ENCODE results near the gene CRYGD.
"Not testable (repeated sequence)": the region's sequence is repeated elsewhere in the genome, so short reads cannot be mapped to it uniquely, and the experiment has no call there.

The CRYGD gene

DNA sequence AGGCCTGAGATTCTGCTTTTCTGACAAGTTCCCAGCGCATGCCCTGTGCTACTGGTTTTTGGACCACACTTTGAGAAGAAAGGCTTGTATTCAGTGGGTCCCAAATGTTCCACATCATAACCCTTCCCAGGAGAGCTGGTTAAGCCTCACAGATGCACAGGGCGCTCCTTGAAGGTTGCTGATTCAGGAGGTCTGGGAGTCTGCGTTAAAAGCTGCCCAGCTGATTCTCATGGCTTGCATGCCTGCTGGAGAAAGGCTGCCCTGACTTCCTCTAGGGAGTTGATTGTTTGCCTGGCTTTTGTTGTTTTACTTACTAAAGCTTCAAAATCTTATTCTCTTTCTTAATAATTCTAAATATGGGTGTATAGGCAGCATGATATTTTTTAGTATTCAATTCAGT, 20.7 kb downstream of the CRYGD start:
- H3K4me3 ChIP-seq (ENCODE audit: low read depth, low read length): no peak overlapping the region
- TF ChIP-seq, protein P1, sequence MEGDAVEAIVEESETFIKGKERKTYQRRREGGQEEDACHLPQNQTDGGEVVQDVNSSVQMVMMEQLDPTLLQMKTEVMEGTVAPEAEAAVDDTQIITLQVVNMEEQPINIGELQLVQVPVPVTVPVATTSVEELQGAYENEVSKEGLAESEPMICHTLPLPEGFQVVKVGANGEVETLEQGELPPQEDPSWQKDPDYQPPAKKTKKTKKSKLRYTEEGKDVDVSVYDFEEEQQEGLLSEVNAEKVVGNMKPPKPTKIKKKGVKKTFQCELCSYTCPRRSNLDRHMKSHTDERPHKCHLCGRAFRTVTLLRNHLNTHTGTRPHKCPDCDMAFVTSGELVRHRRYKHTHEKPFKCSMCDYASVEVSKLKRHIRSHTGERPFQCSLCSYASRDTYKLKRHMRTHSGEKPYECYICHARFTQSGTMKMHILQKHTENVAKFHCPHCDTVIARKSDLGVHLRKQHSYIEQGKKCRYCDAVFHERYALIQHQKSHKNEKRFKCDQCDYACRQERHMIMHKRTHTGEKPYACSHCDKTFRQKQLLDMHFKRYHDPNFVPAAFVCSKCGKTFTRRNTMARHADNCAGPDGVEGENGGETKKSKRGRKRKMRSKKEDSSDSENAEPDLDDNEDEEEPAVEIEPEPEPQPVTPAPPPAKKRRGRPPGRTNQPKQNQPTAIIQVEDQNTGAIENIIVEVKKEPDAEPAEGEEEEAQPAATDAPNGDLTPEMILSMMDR (IDR thresholded peaks at IDR 0.05; ENCODE audit: low read depth, low read length): no peak

DNA sequence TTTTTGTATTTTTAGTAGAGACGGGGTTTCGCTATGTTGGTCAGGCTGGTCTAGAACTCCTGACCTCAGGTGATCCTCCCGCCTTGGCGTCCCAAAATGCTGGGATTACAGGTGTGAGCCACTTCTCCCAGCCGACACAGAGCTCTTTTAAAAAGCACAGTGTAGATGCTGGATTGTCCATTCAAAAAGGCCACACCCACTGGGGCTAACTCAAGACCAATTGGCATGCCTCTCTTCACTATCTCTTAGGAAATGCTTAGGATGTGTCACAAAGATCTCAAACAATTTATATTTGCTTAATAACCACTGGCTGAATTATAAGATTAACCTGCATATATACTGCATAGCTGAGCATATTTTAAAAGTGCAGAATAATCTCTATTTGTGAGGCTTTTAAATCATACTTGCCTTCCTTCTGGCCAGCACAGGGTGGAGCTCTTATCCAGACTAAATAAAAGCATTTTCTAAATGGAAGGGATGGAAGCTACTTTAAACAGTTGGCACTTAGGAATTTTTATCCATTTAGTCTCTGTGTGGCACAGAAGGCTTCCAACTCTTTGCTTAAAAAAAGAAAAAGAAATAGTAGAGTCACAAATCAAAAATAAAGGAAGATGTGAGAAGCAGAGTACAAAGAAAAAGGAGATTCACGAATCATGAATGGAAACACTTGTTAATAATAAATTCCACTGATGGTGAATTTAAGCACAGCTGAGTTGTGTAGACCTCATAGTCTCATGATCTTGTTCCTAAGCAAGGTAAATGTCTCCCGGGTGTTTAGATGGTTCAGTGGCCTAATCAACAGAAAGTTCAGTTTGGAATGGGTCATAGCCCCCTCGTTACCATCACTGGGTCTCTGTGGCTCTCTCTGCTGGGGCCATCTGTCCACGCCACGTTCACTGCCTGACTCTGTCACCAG, 22.4 kb downstream of the CRYGD start:
- no peak overlapping the region for H3K4me3 ChIP-seq (ENCODE audit: low read depth, low read length)
- TF ChIP-seq, protein P1 (IDR thresholded peaks at IDR 0.05; ENCODE audit: low read depth, low read length): no peak

DNA sequence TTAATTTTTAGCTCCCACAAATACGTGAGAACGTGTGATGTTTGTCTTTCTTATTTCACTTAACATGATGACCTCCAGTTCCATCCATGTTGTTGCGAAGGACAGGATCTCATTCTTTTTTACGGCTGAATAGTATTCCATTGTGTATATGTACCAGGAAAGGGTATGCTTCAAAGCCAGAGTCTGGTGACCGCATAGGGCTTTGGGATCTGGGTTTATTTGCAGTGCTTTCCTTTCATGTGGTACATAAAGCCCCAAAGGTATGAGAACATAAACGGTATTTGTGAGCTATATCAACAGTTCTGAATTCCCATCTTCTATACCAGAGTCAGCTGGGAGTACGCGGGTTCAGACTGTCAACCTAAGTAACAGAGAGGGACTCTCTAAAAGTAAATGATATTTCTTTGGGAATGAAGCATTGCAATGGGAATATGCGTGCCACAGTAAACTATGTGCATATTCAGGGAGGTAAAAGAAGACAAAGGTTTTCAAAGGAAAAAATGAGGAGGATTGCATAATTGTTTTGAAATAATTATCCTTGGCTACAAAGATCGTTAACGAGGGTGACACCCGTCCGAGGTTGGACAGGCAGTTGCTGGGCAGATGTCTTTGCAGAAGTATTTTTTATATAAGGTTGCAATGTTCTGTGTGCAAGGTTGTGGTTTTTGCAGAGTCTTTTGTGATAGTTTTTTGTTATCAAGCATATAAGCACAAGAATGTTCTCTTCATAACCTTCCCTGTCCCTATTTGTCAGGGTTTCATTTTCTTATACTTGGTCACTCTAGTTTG, 24.4 kb downstream of the CRYGD start:
- H3K4me3 ChIP-seq (ENCODE audit: low read depth, low read length): no peak overlapping the region
- TF ChIP-seq, protein P1 (IDR thresholded peaks at IDR 0.05; ENCODE audit: low read depth, low read length): no peak

DNA sequence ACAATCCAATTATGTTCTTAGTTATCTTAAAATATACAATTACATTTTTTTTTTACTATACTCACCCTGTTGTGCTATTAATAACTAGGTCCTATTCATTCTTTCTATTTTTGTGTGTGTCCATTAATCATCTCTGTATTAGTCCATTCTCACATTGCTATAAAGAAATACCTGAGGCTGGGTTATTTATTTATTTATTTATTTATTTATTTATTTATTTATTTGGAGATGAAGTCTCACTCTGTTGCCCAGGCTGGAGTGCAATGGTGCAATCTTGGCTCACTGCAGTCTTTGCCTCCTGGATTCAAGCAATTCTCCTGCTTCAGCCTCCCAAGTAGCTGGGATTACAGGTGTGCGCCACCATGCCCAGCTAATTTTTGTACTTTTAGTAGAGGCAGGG, 25.6 kb downstream of the CRYGD start:
- not testable (repeated sequence) for H3K4me3 ChIP-seq (ENCODE audit: low read depth, low read length)

DNA sequence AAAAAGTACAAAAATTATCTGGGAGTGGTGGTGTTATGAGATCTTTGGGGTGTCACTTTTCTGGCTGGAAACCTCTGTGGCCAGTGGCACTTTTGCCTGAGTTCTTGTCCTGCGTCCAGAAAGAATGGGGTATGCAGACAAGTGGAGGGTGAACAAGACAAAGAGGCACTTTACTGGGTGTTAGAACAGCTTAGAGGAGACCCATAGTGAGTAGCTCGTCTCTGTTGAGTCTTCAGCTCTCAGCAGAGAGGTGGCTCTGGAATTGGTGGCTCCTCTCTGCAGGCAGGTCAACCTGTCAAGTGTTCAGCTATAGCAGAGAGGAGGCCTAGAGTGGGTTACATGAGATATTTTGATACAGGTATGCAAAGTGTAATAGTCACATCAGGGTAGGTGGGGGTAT, 26.1 kb downstream of the CRYGD start:
- H3K4me3 ChIP-seq (ENCODE audit: low read depth, low read length): no peak overlapping the region
- TF ChIP-seq, protein P1 (IDR thresholded peaks at IDR 0.05; ENCODE audit: low read depth, low read length): no peak

DNA sequence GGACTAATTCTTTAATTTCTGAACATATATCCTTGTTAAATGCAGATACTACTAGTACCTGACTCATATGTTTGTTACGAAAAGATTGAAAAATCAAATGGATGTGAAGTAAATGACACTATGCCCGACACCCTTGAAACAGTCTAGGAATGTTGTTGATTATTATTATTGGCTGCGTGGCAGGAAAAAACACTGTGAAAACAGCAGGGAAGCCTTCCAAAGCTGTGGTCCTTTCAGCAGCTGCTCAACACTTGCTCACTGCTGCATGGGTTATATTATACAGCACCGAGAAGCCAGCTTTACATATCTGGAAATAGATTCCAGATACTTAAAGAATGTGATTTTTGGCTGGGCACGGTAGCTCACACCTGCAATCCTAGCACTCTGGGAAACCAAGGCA, 26.5 kb downstream of the CRYGD start:
- H3K4me3 ChIP-seq (ENCODE audit: low read depth, low read length): no peak overlapping the region
- TF ChIP-seq, protein P1 (IDR thresholded peaks at IDR 0.05; ENCODE audit: low read depth, low read length): no peak

DNA sequence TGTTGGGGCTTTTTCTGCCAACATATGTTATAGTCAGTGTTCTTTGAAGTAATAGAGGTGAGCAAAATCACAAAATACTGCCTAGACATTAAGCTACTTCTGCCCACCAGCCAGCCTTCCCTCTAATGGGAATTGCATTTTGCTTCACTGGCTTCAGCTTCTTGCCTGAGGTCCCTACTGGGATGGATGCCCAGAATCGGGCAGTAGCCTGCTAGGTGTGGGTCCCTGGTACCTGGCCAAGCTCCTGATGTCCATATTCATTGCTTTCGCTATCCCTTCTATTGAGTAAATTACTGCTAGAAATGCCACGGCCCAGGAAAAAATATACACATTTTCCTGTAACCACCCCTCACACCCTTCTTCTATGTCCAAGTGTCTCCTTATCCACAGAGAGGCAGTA, 27.0 kb downstream of the CRYGD start:
- H3K4me3 ChIP-seq (ENCODE audit: low read depth, low read length): no peak overlapping the region
- TF ChIP-seq, protein P1 (IDR thresholded peaks at IDR 0.05; ENCODE audit: low read depth, low read length): no peak
